ENCODE results near the gene TRPC4. TPM values are rescaled to one million over a fixed set of nuclear protein-coding genes. Genes with fewer than 3 reads are reported as not detected.
A peak's percentile ranks its signal among the peaks of the same experiment; 100 is the strongest.

TRPC4 gene
- polyA plus RNA-seq, 1 donor from 2014 or later, result 8.8 TPM

DNA sequence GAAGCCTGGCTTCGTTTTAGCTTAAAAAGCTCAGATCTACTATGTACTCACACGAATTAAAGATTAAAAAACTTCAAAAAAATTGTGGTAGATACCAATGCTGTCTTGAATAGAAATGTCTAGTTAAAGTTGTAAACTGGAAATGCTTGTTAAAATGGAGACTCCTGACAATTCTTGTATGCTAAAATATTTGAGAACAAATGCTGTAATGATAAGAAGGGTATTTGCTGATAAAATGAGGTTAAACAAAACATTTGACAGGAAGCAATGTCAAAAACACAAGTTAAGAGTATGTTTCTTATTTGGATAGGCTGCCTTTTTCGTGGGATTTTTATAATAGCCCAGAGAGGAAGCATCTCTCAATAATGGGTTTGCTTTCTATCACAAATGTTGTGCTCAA, 223.0 kb downstream of the TRPC4 start:
- H3K9ac ChIP-seq (ENCODE audit: low read length), result peak overlapping the region; percentile 17
- H2AFZ ChIP-seq (ENCODE audit: low read depth, low read length), result no peak overlapping the region
- H3K36me3 ChIP-seq (ENCODE audit: insufficient read depth, low read length), result peaks cover 6% of the 10 kb centered on the region
- no peaks in the 10 kb centered on the region for H3K9me2 ChIP-seq (ENCODE audit: insufficient read depth, low read length)
- no peaks in the 10 kb centered on the region for H3K27me3 ChIP-seq (ENCODE audit: insufficient read depth, low read depth, low read length)
- H4K20me1 ChIP-seq (ENCODE audit: insufficient read depth), result no peaks in the 10 kb centered on the region
- peak overlapping the region; percentile 38 for H3K4me3 ChIP-seq (ENCODE audit: low read length)
- H3K27ac ChIP-seq (ENCODE audit: low read length), result peak overlapping the region; percentile 70
- no peaks in the 10 kb centered on the region for H3K9me3 ChIP-seq (ENCODE audit: low read length)
- TF ChIP-seq, protein P1, sequence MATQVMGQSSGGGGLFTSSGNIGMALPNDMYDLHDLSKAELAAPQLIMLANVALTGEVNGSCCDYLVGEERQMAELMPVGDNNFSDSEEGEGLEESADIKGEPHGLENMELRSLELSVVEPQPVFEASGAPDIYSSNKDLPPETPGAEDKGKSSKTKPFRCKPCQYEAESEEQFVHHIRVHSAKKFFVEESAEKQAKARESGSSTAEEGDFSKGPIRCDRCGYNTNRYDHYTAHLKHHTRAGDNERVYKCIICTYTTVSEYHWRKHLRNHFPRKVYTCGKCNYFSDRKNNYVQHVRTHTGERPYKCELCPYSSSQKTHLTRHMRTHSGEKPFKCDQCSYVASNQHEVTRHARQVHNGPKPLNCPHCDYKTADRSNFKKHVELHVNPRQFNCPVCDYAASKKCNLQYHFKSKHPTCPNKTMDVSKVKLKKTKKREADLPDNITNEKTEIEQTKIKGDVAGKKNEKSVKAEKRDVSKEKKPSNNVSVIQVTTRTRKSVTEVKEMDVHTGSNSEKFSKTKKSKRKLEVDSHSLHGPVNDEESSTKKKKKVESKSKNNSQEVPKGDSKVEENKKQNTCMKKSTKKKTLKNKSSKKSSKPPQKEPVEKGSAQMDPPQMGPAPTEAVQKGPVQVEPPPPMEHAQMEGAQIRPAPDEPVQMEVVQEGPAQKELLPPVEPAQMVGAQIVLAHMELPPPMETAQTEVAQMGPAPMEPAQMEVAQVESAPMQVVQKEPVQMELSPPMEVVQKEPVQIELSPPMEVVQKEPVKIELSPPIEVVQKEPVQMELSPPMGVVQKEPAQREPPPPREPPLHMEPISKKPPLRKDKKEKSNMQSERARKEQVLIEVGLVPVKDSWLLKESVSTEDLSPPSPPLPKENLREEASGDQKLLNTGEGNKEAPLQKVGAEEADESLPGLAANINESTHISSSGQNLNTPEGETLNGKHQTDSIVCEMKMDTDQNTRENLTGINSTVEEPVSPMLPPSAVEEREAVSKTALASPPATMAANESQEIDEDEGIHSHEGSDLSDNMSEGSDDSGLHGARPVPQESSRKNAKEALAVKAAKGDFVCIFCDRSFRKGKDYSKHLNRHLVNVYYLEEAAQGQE (IDR thresholded peaks at IDR 0.05; ENCODE audit: borderline replicate concordance), result no peak
- TF ChIP-seq, protein P2, sequence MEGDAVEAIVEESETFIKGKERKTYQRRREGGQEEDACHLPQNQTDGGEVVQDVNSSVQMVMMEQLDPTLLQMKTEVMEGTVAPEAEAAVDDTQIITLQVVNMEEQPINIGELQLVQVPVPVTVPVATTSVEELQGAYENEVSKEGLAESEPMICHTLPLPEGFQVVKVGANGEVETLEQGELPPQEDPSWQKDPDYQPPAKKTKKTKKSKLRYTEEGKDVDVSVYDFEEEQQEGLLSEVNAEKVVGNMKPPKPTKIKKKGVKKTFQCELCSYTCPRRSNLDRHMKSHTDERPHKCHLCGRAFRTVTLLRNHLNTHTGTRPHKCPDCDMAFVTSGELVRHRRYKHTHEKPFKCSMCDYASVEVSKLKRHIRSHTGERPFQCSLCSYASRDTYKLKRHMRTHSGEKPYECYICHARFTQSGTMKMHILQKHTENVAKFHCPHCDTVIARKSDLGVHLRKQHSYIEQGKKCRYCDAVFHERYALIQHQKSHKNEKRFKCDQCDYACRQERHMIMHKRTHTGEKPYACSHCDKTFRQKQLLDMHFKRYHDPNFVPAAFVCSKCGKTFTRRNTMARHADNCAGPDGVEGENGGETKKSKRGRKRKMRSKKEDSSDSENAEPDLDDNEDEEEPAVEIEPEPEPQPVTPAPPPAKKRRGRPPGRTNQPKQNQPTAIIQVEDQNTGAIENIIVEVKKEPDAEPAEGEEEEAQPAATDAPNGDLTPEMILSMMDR (IDR thresholded peaks at IDR 0.05; ENCODE audit: poor library complexity, severe bottlenecking), result no peak
- TF ChIP-seq SMC3 (conservative IDR thresholded peaks at IDR 0.05; ENCODE audit: poor library complexity), result no peak
- TF ChIP-seq RAD21 (conservative IDR thresholded peaks at IDR 0.05), result no peak
- no peak for TF ChIP-seq EZH2 (IDR thresholded peaks at IDR 0.05; ENCODE audit: borderline replicate concordance, insufficient read depth, low read length, poor library complexity, severe bottlenecking)
- no peak for TF ChIP-seq MXI1 (conservative IDR thresholded peaks at IDR 0.05; ENCODE audit: poor library complexity, severe bottlenecking)
- TF ChIP-seq POLR2AphosphoS5 (IDR thresholded peaks at IDR 0.05), result no peak
- no peak for TF ChIP-seq EP300 (conservative IDR thresholded peaks at IDR 0.05; ENCODE audit: poor library complexity, severe bottlenecking)
- TF ChIP-seq TAF1 (IDR thresholded peaks at IDR 0.05; ENCODE audit: low read depth), result no peak
- no peaks in the 10 kb centered on the region for H3K79me2 ChIP-seq (replicated peaks; ENCODE audit: insufficient read depth, low read length)
- peak overlapping the region; percentile 37 for H3K4me2 ChIP-seq (ENCODE audit: low read length)
- peaks cover 4% of the 10 kb centered on the region for H3F3A ChIP-seq (ENCODE audit: insufficient read depth, low read length, poor library complexity, severe bottlenecking)

DNA sequence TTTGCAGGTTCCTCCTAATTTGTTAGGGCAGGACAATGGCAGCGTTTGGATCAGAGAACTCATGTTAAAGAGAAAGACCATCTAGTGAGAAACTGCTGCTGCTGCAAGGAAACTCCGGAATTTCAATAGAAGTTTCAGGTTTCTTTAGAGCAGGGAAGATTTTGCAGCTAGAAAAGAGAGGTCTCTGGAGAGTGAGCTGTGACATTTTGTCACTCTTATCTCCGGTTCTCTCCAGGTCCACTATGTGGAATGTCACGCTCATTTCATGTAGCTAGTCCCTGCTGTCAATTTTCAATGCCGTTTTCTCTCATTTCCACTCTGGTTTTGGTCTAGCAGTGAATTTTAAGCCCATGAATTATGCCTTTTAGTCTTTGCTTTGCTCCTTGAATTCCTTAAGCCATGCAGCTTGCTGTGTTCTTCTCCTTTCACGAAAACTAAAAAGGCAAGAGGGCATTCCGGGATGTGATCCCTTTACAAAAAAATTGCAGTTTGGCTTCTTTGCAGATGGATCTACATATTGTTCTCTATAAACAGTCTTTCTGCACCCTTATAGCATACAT, 224.3 kb downstream of the TRPC4 start:
- Histone ChIP-seq H3F3A (ENCODE audit: insufficient read depth, low read length, poor library complexity, severe bottlenecking) (peaks cover 4% of the 10 kb centered on the region), H3K4me2 (ENCODE audit: low read length) (peak overlapping the region; percentile 50), H4K20me1 (ENCODE audit: insufficient read depth) (no peaks in the 10 kb centered on the region), H2AFZ (ENCODE audit: low read depth, low read length) (no peak overlapping the region), H3K36me3 (ENCODE audit: insufficient read depth, low read length) (no peaks in the 10 kb centered on the region), H3K27me3 (ENCODE audit: insufficient read depth, low read depth, low read length) (no peaks in the 10 kb centered on the region), H3K9ac (ENCODE audit: low read length) (peak overlapping the region; percentile 24), H3K79me2 (replicated peaks; ENCODE audit: insufficient read depth, low read length) (no peaks in the 10 kb centered on the region), H3K9me2 (ENCODE audit: insufficient read depth, low read length) (no peaks in the 10 kb centered on the region), H3K9me3 (ENCODE audit: low read length) (no peaks in the 10 kb centered on the region), H3K27ac (ENCODE audit: low read length) (peak overlapping the region; percentile 62), H3K4me3 (ENCODE audit: low read length) (peak overlapping the region; percentile 48)
- no peak for TF ChIP-seq RAD21 (conservative IDR thresholded peaks at IDR 0.05)
- TF ChIP-seq, protein P1 (IDR thresholded peaks at IDR 0.05; ENCODE audit: borderline replicate concordance), result peak; percentile 19
- TF ChIP-seq EP300 (conservative IDR thresholded peaks at IDR 0.05; ENCODE audit: poor library complexity, severe bottlenecking), result peak; percentile 56
- TF ChIP-seq SMC3 (conservative IDR thresholded peaks at IDR 0.05; ENCODE audit: poor library complexity), result peak; percentile 14
- no peak for TF ChIP-seq EZH2 (IDR thresholded peaks at IDR 0.05; ENCODE audit: borderline replicate concordance, insufficient read depth, low read length, poor library complexity, severe bottlenecking)
